COR-L47 (cell line): ENCODE data around the gene RNF220.
A peak's percentile ranks its signal among the peaks of the same experiment; 100 is the strongest.

ENCODE experiments used
- DNase-seq: peaks from one replicate; lab custom pipeline; 2025; lab: John Stamatoyannopoulos, UW

The RNF220 gene

GRCh38 chr1:44587796-44588460 lies 182.9 kb downstream of the RNF220 start:
- DNase-seq = peak; percentile 29

GRCh38 chr1:44588551-44589210 lies 183.6 kb downstream of the RNF220 start:
- no peak for DNase-seq

GRCh38 chr1:44590475-44590874 lies 185.4 kb downstream of the RNF220 start:
- no peak for DNase-seq

- no peak for DNase-seq
Observed at GRCh38 chr1:44591381-44591780, 186.3 kb downstream of the RNF220 start.

- no peak for DNase-seq
Observed at GRCh38 chr1:44592208-44593145, 187.4 kb downstream of the RNF220 start.

- DNase-seq = no peak
Observed at GRCh38 chr1:44594353-44594752, 189.3 kb downstream of the RNF220 start.

GRCh38 chr1:44594871-44595735 lies 190.0 kb downstream of the RNF220 start:
- DNase-seq = peak; percentile 4

GRCh38 chr1:44596511-44596910 lies 191.5 kb downstream of the RNF220 start:
- DNase-seq = no peak

- DNase-seq = no peak
Observed at GRCh38 chr1:44598167-44598566, 193.1 kb downstream of the RNF220 start.

- DNase-seq = peak; percentile 39
Observed at GRCh38 chr1:44602634-44603628, 197.9 kb downstream of the RNF220 start.

- peak; percentile 65 for DNase-seq
Observed at GRCh38 chr1:44603718-44604117, 198.7 kb downstream of the RNF220 start.

GRCh38 chr1:44604157-44604955 lies 199.3 kb downstream of the RNF220 start:
- DNase-seq = peak; percentile 6

GRCh38 chr1:44605914-44606615 lies 201.0 kb downstream of the RNF220 start:
- DNase-seq = no peak

- no peak for DNase-seq
Observed at GRCh38 chr1:44606701-44607281, 201.7 kb downstream of the RNF220 start.

- DNase-seq = no peak
Observed at GRCh38 chr1:44608141-44608540, 203.1 kb downstream of the RNF220 start.

- peak; percentile 15 for DNase-seq
Observed at GRCh38 chr1:44609412-44609767, 204.3 kb downstream of the RNF220 start.

- no peak for DNase-seq
Observed at GRCh38 chr1:44609768-44610526, 204.9 kb downstream of the RNF220 start.
